HK-2 (cell line): Measurements from ENCODE around the gene NT5DC4.

Source experiments
- DNase-seq: peaks from one replicate; pipeline ENCODE4 v3.0.0-alpha.2; 2018; ENCODE audit not compliant: unreplicated experiment

NT5DC4 gene

DNA sequence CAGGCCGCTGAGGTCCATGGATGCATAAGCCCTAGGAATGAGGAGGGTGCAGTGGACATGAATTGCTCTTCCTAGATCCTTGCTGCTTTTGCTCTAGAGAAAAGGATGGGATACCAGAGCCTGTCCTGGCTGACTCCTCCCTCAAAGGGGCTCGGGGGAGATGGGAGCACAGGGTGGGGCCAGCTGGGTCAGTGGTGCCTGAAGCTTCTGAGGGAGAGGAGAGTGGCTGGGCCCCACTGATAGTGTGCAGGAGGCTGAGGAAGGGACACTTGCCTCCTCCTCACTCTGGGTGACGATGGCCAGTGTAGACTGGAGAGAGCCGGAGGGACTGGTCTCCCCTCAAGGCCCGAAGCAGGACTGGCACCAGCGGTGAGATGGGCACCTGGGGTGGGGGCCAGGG, at the start of gene NT5DC4:
TSS of gene NT5DC4 (plus strand) at position 236 of the 400 bp plus-strand sequence. CDS start at position 296, 60 bp downstream.
- no peak for DNase-seq

DNA sequence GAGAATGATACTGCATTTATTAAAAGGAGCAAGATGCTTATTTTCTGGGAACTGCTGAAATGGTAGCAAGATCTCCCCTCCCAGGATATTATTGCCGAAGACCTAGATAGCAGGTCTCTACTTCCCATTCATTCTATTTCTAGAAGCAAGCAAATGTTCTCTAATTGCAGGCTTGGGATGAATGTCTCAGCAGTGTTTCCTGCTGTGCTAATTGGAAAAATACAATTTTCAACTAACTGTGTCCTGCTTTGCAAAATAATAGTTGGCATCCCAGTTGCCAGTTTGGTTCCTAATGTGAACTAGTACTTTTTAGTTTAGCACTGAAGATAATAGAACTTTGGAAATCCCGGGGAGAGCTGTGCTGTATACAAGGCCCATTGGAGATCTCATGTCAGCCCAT, 49.0 kb upstream of the NT5DC4 start:
- DNase-seq: no peak

DNA sequence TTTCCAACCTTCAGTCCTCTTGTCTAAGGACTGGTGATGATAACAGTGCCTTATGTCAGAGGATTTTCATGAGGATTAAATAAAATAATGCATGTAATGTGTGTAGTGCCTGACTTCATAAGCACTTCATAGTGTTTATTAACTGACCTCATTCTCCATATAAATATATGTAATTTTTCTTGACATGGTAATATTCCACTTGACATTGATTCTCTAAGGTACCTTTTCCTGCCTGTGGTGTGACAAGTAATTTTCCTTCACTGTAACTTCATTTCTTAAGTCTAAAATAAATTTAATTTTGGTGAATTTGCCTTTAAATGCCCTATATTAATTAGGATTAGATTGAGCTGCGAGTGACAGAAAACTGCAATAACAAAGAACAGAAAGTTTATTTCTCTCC, 47.8 kb upstream of the NT5DC4 start:
- DNase-seq: no peak

DNA sequence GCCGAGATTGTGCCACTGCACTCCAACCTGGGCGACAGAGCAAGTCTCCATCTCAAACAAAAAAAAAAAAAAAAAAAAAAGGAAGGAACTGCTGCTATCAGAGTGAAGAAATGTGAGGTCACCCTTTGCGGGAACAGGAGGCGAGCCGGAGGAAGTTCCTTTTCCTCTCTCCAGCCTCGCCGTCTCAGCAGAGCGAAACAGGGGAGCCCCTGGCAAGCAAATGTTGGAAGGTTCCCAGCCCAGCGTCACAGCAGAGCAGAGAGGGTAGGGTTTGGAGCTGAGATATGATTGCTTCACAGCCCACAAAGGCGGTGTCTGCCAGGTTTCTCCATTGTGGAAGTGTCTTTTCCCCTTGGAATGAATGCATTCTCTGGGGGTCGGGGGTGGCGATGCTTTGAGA, 46.6 kb upstream of the NT5DC4 start:
- no peak for DNase-seq

DNA sequence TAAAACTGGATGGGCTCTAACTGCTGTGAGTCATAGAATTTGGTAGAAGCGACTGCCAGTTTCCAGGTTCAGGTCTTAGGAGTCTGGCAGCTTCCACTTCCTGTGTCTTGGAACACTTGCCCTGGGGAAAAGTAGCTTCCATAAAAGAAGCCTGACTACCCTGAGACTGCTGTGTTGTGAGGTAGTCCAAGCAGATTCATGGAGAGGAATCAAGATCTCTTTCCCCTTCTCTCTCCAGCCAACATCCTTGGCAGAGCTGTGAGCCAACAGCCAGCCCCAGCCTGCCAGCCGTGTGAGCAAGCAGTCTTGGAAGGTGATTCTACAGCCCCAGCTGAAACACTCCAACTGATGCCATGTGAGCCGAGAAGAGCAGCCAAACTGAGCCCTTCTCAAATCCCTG, 41.3 kb upstream of the NT5DC4 start:
- no peak for DNase-seq

DNA sequence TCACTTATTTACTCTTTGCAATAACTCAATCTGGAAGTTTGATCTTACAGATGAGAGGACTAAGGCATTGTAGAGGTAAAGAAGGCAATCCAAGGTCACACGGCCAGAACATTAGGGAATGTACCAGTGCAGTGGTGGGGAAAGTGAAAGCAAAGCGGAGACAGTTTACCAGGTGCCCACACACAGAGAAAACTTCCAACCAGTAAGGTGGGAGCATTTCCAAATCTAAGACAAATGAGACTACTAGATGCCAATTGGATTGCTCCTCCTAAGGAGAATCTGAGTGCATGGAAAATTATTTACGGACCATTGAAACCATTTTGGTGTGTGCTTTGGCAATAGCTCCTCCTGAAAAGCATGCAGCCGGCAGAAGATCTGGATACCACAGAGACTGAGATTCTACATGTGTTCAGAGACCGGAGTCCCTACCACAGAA, 40.1 kb upstream of the NT5DC4 start:
- DNase-seq: no peak

DNA sequence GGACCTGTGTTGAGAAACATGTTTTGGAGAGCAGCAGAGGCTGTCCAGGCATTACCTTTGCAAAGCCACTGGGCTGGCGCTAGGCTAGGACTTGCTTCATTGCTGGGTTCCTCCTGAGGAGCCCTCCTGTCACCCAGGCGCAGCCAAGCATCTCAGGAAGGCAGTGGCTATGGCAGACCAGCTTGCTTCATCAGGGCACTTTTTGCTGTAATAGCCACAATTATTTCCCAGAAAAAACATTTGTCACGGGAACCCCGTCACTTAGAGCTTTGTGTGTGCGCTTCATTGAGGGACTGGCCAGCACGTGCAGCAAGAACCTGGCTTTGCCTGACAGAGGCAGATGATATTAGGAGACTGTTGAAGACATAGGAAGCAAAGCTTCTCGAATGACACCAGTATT, 38.7 kb upstream of the NT5DC4 start:
- DNase-seq: no peak

DNA sequence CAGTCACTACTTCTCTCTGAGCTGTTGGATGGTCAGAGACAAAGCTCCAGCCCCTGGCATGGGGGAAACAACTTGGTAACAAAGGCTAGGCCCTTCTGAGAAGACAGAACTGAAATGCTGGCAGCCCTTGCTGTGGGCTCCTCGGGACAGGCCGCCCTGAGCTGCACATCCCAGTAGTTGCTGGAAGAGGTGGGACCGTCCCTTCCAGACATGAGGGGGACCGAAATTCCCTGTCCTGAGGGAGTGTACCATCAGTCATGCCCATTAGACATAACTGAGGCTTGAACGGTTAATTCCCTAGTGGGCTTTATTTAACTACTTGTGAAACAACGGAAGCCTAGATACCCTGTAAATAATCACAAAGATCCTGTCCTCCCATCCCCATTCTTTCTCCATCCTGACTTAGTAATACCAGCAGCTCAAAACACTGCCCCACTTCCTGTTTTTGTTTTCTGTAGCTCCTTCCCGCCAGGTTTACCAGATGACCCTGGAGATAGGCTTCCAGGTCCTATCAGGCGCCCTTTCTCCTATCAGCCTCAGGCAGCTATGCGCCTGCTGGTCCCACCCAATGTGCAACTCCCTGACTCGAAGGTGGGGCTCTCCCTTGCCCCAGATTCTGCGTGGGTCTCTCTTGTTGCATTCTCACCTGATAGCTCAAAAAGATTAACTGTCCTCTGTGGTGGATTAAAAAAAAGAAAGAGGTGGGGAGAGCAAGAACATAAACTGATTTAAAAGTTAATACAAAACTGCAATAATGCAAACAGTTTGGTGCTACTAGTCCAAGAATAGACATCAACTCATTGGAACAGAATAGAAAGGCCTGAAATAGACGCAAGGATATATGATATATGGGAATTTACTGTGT, 37.0 kb upstream of the NT5DC4 start:
- no peak for DNase-seq

DNA sequence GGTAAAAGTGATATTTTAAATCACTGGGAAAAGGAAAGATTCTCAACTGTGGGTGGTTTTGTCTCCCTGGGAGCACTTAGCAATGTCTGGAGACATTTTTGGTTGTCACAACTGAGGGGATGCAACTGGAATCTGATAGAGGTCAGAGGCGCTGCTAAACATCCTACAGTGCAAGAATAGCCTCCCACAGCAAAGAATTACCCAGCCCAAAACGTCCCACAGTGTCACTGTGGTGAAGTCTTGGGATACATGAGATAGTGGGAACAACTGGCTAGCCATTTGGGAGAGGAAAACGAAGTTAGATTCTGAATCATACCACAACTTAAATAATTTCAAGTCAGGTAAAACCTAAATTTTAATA, 36.4 kb upstream of the NT5DC4 start:
- DNase-seq: no peak

DNA sequence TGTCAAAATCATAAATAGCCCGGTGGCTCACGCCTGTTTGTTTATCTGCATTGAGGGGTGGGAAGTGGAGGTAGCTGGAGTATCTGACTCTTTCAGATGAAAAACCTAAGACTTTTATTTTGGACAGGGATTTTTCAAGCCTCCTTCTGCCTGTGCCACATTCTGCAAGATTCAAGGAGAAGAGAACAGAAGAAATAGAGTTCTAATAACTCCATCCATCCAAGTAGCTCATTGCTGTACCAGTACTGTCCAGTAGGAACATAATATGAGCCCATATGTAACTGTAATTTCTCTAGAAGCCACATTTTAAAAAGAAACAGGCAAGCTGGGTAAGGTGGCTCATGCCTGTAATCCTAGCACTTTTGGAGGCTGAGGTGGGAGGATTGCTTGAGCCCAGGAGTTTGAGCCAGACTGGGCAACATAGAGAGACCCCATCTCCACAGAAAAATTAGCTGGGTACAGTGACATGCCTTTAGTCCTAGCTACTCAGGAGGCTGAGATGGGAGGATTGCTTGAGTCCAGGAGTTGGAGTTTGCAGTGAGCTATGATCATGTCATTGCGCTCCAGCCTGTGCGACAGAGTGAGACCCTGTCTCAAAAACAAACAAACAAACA, 35.4 kb upstream of the NT5DC4 start:
- DNase-seq: no peak

DNA sequence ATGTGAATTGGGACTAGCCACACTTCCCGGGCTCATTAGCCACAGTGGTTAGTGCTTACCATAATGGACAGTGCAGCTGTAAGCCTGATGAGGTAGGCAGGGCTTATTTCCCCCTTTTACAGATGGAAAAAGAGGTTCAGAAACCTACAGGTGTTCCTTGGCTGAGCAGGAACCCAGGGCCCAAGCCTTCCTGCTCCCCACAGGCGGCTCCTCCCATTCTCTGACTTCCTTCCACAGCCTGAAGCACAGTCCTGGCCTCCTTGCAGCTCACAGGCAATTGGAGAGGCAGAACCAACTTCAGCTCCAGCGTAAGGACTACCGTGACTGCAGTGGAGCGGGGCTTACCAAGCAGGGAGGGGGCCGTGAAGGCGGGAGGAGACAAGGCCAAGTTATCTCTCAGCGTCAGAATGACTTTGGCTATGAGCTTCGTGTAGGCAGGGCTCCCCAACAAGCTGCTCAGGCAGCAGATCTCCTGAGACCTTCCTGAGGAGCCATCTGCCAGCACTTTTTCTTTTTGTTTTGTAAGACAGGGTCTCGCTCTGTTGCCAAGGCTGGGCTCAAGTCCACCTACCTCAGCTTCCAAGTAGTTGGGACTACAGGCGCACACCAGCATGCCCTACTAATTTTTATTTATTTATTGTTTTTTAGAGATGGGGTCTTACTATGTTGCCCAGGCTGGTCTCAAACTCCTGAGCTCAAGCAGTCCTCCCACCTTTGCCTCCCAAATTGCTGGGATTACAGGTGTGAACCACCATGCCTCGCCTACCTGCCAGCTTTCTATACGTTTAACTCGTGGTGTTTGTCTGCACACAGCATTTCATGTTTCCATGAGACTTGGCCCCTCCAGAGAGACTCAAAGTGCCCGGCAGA, 34.2 kb upstream of the NT5DC4 start:
- DNase-seq: no peak

DNA sequence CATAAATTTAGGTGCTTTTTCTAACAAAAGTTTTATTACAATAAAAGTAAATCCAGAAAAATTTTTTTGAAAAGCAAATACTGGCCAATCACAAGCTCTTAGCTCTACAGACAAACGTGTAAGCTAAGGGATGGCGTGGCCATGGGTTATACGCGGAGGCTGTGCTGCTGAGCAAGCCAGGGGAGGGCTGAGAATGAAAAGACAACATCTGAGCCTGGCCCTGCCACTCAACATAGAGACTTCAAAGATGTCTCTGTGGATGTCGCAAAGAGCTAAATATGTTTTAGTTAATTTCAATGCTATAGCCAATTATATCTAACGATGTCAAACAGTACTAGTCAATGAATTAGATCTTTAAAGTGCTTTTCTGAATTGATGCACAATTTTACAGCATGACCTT, 33.3 kb upstream of the NT5DC4 start:
- DNase-seq: no peak

DNA sequence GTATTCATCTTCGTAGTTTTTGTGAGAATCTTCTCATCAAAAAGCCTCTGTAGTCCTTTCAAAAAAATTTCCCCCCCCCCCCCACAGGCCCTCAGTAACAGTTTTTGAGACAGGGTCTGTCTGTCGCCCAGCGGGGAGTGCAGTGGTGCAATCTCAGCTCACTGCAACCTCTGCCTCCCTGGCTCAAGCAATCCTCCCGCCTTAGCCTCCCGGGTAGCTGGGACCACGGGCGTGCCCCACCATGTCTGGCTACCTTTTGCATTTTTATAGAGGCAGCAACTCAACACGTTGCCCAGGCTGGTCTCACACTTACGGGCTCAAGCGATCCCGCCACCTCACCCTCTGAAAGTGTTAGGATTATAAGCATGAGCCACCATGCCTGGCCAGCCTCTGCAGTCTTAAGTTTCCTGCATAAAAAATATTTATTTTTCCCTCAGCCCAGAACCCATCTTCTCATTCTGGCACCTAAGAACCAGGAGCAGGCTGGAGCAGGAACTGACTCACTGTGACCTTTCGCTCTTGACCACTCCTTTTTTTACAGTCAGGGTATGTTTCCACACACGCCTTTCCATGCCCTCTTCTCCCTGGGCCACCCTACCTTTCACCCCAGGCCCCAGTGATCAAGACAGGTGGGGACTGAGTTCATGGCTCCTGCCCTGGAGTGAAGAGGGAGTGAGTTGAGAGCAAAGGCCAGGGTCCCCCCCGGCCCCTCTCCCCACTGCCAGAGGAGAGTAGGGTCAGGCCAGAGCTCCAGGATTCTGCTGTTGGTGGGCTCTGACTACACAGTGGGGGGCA, 32.5 kb upstream of the NT5DC4 start:
- no peak for DNase-seq

DNA sequence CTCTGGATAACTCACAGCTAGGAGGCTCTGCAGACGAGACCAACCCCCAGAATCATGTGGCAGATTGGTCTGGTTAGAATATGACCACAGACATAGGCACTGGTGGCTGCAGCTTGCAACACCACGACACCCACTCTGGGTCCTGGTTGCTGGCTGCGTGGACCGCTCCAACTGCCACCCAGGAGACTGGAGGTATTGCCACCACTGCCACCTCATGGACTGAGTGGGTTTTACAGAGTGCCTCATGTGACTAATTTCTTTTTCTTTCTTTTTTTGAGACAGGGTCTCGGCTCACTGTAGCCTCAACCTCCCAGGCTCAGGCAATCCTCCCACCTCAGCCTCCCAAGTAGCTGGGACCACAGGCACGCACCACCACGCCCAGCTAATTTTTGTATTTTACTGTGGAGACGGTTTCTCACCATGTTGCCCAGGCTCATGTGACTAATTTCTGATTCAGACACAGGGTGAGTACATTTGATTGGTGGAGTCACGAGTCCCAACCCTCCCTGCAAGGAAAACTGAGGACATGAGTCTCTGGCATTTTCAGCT, 29.9 kb upstream of the NT5DC4 start:
- DNase-seq: peak; percentile 24

DNA sequence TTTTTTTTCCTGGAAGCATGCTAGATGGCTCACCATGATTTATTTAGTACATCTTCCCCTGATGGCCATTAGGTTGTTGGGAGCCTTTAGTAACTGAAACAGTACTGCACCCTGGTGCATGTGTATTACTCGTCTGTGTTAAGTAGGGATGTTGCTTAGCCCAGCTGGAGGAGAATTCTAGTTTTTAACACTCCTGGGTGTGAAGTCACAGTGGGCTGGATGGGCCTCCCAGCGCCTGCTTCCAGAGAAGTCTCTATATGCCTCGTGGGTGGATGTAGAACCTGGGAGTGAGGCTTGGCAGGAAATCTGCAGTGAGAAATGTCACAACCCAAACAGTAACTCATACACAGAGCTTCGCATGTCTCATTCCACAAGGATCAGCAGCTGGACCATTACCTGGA, 28.9 kb upstream of the NT5DC4 start:
- no peak for DNase-seq

DNA sequence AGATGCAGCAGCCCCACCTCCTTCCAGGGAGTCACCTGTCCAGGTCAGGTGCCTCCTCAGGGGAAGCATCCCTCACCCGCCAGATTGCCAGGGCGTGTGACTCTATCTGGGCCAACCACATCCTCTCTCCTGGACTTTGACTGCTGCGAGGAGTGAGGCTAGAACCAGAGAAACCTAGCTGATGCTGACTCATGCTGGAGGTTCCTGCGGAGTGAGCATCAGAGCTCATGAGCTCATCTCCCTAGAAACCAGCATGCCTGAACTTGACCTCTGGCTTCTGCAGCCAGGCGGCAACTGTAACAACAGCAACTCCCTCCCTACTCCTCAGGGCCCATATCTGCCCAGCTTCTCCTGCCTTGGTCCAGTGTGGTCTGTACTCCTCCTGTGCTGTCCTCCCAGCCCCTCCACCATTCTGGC, 28.3 kb upstream of the NT5DC4 start:
- peak; percentile 85 for DNase-seq

DNA sequence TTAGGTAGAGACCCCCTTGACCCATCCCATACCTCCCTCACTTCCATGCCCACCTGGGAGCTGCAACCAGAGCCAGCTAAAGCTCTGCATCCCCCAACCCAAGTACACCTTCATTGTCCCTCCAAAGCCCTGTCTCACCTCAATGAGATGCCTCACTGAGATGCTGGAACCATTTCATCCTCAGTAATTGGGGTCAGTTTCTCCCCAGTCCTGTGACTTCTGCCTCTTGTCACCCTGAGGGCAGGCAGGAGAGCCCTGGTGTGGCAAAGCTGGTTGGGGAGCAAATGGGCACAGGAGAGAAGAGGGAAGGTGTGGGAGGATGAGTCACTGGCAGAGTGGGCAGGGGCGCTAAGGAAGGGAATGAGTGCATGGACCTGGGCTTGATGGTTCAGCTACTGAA, 27.9 kb upstream of the NT5DC4 start:
- no peak for DNase-seq

DNA sequence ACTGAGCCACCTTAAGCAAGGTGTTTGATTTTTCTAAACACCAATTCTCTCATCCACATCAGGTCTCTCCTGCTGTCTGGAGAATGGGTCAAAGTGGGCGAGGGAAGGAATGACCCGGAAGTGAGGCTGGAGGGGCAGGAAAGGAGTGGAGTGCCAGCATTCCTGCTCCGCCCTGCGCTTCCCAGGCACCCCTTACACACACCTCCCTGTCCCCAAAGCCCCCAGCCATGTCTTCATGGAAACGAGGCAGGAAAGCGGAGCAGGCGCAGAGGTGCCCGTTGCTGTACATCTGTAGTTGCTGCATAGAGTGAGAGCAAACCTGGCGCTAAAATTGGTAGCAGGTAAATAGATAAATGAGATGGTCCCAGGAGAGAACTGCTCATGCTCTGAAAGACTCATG, 27.2 kb upstream of the NT5DC4 start:
- no peak for DNase-seq

DNA sequence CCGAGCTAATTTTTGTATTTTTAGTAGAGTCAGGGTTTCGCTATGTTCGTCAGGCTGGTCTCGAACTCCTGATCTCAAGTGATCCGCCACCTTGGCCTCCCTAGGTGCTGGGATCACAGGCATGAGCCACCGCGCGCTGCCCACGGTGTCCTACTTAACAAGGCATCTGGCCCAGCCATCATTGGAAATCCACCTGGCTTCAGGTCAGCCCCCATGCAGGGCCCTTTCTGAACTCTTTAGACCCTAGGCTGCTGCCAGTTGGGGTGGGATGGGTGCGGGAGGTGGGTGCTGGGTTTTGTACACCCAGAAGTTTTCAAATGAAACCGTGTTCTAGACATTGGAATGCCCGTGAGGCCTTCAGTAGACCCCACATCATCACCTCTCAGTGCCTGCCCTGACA, 26.6 kb upstream of the NT5DC4 start:
- no peak for DNase-seq

DNA sequence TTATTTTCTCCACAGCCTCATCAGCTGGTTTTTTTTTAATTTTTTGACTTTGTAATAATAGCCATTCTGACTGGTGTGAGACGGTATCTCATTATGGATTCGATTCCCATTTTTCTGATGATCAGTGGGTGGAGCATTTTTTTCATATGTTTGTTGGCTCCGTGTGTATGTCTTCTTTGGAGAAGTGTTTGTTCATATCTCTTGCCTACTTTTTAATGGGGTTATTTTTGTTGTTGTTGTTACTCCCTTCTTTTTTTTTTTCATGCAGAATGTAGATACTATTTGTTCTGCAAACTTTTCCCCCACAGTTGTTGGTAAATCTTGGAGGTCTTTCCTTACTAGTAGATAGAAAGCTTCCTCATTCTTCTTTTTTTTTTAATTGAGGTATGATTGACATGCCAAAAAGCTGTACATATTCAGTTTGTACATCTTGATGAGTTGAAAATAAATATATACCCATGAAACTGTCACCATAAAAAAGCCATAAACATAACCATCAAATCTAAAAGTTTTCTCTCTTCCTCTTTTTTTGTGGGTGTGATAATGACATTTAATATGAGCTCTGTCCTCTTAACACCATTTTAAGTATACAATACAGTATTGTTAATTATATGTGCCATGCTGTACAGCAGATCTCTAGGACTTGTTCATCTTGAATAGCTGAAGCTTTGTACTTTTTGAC, 21.8 kb upstream of the NT5DC4 start:
- DNase-seq: no peak
